ENCODE measurements around the gene SIAE. TPM values are rescaled to one million over a fixed set of nuclear protein-coding genes. Genes with fewer than 3 reads are reported as not detected.

SIAE gene
- total RNA-seq, 4 donors from 2014 or later: 2.7 to 7.5 (median 4.0) TPM

DNA sequence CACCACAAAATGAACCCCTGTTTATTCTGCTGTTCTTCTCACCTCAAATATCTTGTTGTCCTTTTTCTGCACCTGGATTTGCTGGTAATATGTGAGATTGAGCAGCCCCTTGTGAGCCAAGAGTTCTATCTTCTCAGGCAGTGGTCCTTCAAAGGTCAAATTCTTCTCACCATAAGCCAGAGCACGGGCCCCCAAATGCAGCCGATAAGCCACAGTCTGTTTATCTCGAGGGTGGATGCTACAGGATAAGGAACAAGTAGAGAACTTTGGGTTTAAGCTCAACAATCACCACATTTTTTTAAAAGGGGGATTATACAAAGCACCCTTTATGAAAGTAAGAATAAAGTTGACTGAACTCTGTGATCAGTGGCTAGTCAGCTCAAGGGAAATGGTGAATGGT is 35.0 kb downstream of the SIAE start:
- Histone ChIP-seq H3K27me3 (no peaks in the 10 kb centered on the region), H3K9me3 (no peaks in the 10 kb centered on the region), H3K27ac (no peak overlapping the region), H3K4me1 (no peaks in the 10 kb centered on the region), H3K36me3 (peaks cover 4 to 66% of the 10 kb centered on the region in 2 donors), H3K4me3 (no peak overlapping the region)
- WGBS, 2 donors (ENCODE audit: low coverage in 1 of 2): 66 to 89% methylated on average over 2 to 3 of the region's 3 CpGs
- TF ChIP-seq POLR2A (IDR thresholded peaks at IDR 0.05) (no peak), POLR2AphosphoS5 (IDR thresholded peaks at IDR 0.05) (no peak), EP300 (IDR thresholded peaks at IDR 0.05) (no peak)
- ATAC-seq: no peak

GRCh38 chr11:124635932-124636331 is 37.6 kb downstream of the SIAE start:
- peaks cover 19 to 92% of the 10 kb centered on the region in 2 donors for H3K36me3 ChIP-seq

DNA sequence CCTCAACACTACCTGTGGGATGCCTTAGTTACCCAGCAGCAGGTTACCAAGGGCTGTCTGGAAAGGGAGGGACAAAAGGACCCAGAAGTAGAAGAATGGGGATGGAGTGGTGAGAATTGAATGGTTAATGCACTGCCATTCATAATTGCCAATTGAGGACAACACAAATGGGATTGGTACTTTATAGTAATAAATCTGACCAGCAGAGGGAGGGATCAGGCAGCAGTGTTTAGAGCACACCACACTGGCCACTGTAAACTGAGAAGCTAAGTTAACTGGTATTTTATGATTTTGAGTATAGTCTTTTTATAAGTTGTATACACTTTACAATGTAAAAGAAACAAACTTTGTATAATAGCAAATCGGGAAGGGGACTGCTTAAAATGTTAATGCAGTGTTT is 40.2 kb downstream of the SIAE start:
- Histone ChIP-seq H3K36me3 (peaks cover 19 to 99% of the 10 kb centered on the region in 2 donors), H3K9me3 (no peaks in the 10 kb centered on the region), H3K4me1 (no peaks in the 10 kb centered on the region), H3K27ac (no peak overlapping the region), H3K4me3 (no peak overlapping the region), H3K27me3 (no peaks in the 10 kb centered on the region)
- no peak for TF ChIP-seq POLR2A (IDR thresholded peaks at IDR 0.05)
- TF ChIP-seq, protein P1, sequence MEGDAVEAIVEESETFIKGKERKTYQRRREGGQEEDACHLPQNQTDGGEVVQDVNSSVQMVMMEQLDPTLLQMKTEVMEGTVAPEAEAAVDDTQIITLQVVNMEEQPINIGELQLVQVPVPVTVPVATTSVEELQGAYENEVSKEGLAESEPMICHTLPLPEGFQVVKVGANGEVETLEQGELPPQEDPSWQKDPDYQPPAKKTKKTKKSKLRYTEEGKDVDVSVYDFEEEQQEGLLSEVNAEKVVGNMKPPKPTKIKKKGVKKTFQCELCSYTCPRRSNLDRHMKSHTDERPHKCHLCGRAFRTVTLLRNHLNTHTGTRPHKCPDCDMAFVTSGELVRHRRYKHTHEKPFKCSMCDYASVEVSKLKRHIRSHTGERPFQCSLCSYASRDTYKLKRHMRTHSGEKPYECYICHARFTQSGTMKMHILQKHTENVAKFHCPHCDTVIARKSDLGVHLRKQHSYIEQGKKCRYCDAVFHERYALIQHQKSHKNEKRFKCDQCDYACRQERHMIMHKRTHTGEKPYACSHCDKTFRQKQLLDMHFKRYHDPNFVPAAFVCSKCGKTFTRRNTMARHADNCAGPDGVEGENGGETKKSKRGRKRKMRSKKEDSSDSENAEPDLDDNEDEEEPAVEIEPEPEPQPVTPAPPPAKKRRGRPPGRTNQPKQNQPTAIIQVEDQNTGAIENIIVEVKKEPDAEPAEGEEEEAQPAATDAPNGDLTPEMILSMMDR (IDR thresholded peaks at IDR 0.05): no peak
- no peak for TF ChIP-seq POLR2AphosphoS5 (IDR thresholded peaks at IDR 0.05)
- no peak for TF ChIP-seq EP300 (IDR thresholded peaks at IDR 0.05)
- WGBS, 2 donors (ENCODE audit: low coverage in 1 of 2): 88 to 100% methylated on average over 1 of the region's 1 CpG
- no peak for ATAC-seq

More at GRCh38 chr11:124635932-124636331, 37.6 kb downstream of the SIAE start:
- WGBS, 2 donors (ENCODE audit: low coverage in 1 of 2): 76 to 79% methylated on average over 3 of the region's 3 CpGs
- no peak for TF ChIP-seq EP300 (IDR thresholded peaks at IDR 0.05)
- TF ChIP-seq POLR2A (IDR thresholded peaks at IDR 0.05): no peak
- TF ChIP-seq, protein P1 (IDR thresholded peaks at IDR 0.05): no peak
- no peak for TF ChIP-seq POLR2AphosphoS5 (IDR thresholded peaks at IDR 0.05)
- Histone ChIP-seq H3K4me3 (no peak overlapping the region), H3K27ac (no peak overlapping the region), H3K4me1 (no peaks in the 10 kb centered on the region), H3K27me3 (no peaks in the 10 kb centered on the region), H3K9me3 (no peaks in the 10 kb centered on the region)
- no peak for ATAC-seq

DNA sequence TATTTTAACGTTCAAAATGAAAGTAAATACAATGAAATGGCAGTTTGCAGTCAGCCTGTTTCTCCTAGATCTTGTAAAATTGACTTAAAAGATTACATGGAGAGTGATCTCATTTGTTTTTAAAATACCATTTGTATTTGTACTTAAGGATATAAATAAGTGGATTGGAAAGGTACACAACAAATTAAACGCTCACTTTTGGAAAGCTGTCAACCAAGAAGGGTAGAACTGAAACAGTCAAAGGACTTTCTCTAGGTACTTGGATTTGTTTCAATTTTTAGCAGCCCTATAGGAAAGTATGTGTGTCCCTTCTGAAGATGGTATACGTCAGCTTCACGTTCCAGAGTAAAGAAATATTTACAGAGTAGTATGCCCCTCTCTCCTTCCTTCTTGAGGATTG is 43.6 kb downstream of the SIAE start:
- no peak for TF ChIP-seq POLR2A (IDR thresholded peaks at IDR 0.05)
- TF ChIP-seq, protein P1 (IDR thresholded peaks at IDR 0.05): no peak
- no peak for TF ChIP-seq EP300 (IDR thresholded peaks at IDR 0.05)
- TF ChIP-seq POLR2AphosphoS5 (IDR thresholded peaks at IDR 0.05): no peak
- peaks cover 0 to 11% (median 0%) of the 10 kb centered on the region in 3 donors for H3K4me1 ChIP-seq
- H3K4me3 ChIP-seq: no peak overlapping the region
- no peak overlapping the region for H3K27ac ChIP-seq
- ATAC-seq: no peak
- H3K27me3 ChIP-seq: no peaks in the 10 kb centered on the region
- peaks cover 21 to 96% of the 10 kb centered on the region in 2 donors for H3K36me3 ChIP-seq
- no peaks in the 10 kb centered on the region for H3K9me3 ChIP-seq
- 62 to 71% methylated on average over 4 of the region's 4 CpGs for WGBS, 2 donors (ENCODE audit: low coverage in 1 of 2)

DNA sequence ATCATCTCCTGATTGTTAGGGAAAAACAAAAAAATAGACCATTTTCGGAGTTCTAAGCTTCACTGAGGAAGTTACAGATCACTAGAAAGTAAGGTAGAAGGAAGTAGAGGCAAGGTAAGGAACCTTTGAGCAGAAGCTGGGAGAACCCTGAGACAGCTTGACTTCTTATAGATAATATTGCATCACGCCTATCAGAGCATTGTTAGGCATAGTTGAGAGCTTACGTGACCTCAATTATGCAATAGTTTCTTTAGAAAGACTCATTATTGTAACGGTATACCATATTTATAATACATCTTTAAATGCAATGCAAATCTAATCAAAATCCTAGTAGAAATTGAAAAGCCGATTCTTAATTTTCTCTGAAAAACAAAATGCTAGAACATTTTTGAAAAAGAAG is 46.0 kb downstream of the SIAE start:
- no peak for TF ChIP-seq POLR2A (IDR thresholded peaks at IDR 0.05)
- Histone ChIP-seq H3K27ac (no peak overlapping the region), H3K4me1 (peaks cover 6 to 28% (median 7%) of the 10 kb centered on the region in 3 donors), H3K36me3 (peaks cover 16 to 75% of the 10 kb centered on the region in 2 donors), H3K4me3 (no peak overlapping the region), H3K27me3 (no peaks in the 10 kb centered on the region), H3K9me3 (no peaks in the 10 kb centered on the region)
- WGBS, 2 donors (ENCODE audit: low coverage in 1 of 2): 84 to 93% methylated on average over 5 of the region's 5 CpGs
- ATAC-seq: no peak

DNA sequence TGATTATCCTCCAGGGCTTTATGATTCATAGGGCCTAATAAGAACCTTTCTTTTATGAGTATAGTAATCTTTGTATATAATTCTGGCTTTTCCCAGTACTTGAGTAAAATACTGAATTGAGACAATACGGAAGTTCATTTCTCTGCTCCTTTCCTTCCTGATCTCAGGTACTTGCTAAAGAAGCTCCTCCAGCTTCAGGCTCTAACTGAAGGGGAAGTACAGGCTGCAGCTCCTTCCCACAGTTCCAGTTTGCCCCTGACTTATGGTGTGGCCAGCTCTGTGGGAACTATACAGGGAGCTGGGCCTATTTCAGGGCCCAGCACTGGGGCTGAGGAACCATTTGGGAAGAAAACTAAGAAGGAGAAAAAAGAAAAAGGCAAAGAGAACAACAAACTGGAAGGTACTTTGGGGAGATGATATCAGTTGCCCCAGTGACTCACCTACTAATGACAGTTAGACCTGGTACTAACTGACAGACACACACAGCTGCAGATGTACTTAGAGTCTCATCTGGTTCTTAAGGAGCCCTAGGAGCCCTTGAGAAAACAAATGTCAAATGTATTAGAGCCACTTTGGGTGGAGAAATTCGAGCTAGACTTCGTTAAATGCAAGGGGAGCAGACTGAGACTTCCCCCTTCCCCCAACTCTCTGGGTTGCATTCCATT is 47.9 kb downstream of the SIAE start:
- Histone ChIP-seq H3K4me1 (peaks cover 7 to 34% (median 9%) of the 10 kb centered on the region in 3 donors), H3K4me3 (no peak overlapping the region), H3K36me3 (peaks cover 5 to 55% of the 10 kb centered on the region in 2 donors), H3K27me3 (no peaks in the 10 kb centered on the region), H3K27ac (no peak overlapping the region), H3K9me3 (no peaks in the 10 kb centered on the region)
- TF ChIP-seq POLR2A (IDR thresholded peaks at IDR 0.05): no peak
- TF ChIP-seq, protein P1 (IDR thresholded peaks at IDR 0.05): no peak
- no peak for TF ChIP-seq POLR2AphosphoS5 (IDR thresholded peaks at IDR 0.05)
- TF ChIP-seq EP300 (IDR thresholded peaks at IDR 0.05): no peak
- no peak for ATAC-seq
- WGBS, 2 donors (ENCODE audit: low coverage in 1 of 2): 95 to 100% methylated on average over 1 to 3 of the region's 3 CpGs

Data from gastroesophageal sphincter (tissue), 4 donors.